CD4-positive, alpha-beta T cell treated with Interleukin-21 for 1 hour (primary cell): ENCODE results near the gene SMIM45.

Source experiments
- DNase-seq: peaks from one replicate; pipeline ENCODE4 v3.0.0-alpha.2; 2020

Gene SMIM45

DNA sequence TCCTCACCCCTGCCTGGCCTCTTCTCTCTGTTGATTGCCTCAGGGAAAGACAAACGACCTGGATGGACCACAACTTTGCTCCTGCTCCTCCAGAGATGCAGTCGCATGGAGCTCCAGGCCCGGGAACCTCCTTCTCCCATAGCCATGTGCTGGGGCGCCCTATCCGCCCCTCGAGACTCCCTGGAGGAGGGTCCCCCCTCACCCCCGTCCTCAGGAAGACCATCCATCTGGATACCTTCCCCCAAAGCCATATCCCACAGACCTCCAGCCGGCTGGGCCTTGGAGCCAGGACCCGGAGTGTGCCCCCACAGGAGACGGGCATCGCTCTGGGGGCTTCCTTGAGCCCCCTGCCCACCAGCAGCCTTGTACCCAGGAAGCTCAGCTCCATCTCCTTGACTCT, 19.5 kb downstream of the SMIM45 start:
- DNase-seq = no peak

DNA sequence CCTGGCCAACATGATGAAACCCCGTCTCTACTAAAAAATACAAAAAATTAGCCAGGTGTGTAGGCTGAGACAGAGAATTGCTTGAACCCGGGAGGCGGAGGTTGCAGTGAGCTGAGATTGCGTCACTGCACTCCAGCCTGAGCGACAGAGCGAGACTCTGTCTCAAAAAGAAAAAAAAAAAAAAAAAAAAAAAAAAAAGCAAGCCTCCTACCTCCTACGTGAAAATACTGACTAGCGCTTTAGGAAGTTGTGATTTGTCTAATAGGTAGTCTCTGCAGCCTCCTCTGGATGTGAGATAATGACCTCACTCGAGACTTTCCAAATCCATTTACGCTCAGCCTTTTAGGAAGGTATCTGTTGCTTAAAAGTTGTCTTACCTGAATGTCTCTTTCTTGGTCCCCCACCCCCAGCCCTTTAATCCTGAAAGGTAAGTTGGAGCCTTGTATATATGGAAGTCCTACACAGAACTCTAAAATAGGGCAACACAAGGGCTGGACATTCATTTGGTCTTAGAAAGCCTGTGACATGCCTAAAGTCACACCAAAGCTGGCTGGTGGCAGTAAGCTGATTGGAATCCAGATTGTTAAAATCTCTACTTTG, 22.8 kb downstream of the SMIM45 start:
- DNase-seq = no peak

DNA sequence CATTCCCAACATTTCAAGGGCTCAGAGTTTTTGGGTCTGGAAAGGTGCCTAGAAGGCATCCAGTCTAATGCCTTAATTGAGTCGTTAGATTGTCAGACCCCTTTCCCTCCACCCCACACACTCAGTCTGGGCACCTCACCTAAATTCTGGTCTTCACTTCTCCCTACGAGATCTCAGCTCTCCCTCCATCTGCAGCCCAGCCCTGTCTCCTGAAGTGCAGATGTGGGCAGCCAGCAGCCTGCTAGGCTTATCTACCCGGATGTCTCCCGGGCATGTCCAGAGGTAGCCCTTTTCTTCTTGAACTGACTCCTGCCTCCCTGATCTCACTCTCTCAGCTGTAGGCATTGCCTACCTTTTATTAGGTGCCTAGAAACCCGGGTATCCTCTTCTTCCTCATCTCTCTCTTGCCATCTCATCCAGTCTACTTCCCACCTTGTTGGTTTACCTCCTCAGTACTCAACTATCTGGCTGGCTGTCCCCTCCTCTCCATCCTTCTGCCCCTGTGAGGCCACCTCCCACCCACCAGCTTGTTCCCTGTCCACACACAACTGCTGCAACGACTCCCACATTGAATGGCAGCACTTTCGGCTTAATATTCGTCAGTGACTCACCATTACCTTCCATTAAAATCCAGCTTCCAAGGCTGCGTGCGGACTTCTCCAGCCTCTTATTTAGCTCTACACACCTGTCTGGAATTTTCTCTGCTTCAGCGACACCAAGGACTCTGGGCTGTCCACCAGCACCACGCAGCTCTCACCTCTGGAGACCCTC, 23.5 kb downstream of the SMIM45 start:
- DNase-seq = no peak

DNA sequence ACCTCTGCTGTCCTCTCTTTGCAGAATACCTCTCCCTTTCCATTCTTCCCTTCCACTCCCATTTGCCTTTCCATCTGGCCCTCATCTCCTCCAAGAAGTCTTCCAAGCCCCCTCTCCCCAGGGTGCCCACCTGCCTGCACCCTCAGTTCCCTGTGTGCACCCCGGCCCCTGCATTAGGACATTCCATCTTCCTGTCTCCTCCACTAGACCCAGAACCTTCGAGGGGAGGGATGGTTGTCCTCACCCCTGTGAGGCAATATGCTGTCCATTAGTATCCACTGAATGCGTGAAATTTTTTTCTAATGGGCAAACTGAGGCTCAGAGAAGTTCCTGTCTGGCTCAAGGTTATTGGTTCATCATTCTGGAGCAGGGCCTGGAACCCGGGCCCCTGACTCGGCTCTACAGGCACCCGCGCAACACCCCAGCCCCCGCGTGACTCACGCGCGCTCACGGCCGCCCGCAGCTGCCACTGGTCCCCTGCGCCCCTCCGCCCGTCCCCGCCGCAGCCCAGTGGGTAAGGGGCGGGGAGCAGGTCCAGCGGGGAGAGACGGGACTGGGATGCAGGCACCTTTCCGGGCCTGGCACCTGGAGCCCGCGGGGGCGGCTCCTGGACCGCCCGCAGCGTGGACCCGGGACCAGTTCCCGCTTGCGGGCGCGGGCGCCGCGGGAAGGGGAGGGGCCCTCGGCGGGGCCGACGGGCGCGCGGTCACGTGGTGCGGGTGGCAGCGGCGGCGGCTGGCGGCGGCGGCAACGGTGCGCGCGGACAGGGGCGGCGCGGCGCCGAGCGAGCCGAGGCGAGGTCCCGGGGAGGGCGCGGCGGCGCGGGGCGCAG, 24.3 kb downstream of the SMIM45 start:
- peak; percentile 51 for DNase-seq

DNA sequence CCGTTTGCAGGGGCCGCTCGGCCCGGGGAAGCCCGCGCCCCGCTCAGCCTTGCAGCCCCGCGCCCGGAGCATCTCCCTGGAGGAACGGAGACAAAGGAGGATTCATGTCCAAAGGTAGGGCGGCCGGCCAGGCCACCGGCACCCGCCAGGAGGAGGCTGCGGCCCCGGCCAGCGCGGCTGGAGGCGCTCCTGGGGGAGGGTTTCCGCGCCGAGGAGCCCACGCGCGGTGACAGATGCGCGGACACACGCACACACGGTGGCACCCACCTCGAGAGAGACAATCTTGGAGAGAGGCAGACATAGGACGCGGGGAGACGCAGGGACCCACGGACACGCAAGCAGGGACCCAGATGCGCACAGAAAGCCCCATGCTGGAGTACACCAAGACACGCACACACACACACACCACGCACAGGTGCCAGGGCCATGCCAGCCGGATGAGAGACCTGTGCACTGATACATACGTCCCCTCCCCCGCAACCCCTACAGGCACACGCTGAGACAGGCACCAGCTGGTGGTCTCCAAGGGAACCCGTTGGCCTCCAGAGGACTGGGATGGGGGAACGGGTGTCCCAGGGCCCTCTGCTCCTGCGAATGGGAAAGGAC, 25.1 kb downstream of the SMIM45 start:
- DNase-seq = no peak

DNA sequence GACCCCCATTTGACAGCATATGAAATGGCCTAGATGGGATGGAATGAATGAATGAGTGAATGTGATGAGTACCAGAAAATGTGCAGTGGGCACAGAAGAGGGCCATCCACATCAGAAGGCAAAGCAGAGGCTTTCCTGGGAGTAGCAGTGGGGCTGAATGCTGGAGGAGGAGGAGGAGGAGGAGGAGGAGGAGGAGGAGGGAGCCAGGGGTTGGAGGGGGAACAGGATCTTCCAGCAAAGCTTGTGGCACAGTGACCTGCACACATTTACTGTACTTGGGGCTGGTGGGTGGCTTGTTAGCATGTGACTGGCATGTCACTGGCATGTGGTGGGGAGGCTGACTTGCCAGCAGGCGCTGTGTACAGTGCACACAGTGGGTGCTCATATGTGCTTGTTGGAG, 26.8 kb downstream of the SMIM45 start:
- no peak for DNase-seq

DNA sequence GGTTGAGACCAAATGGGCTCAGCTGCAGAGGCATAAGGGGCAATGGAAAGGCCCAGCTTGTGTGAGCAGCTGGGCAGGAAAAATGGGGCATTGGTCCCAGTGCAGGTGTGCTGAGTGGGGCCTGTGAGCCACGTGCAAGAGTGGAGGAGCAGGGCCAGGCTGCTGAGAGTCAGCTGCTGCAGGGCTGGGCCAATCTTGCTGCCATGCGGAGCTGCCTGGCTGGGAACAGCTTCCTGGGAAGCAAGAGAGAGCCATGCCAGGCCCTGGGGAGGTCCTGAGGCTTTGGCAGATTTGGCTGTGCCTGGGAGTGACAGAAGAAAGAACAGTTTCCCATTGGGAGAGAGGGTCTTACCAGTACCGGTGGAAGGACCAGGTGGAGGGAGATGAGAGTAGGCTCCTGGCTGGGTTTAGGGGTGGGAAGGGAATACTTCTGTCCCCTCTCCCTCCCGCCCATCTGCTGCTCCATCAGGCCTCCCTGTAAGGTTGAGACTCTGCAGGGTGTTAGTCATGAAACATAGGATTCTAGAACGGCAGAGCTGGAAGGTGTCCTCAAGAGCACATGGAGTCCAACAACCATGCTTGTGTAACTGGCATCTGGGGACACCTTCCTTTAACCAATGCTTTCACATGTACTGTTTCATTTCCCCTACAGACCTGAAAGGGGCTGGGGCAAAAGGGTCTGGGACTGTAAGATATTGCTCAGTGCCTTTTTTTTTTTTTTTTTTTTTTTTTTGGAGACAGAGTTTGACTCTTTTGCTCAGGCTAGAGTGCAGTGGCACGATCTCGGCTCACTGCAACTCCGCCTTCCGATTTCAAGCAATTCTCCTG, 27.7 kb downstream of the SMIM45 start:
- no peak for DNase-seq

DNA sequence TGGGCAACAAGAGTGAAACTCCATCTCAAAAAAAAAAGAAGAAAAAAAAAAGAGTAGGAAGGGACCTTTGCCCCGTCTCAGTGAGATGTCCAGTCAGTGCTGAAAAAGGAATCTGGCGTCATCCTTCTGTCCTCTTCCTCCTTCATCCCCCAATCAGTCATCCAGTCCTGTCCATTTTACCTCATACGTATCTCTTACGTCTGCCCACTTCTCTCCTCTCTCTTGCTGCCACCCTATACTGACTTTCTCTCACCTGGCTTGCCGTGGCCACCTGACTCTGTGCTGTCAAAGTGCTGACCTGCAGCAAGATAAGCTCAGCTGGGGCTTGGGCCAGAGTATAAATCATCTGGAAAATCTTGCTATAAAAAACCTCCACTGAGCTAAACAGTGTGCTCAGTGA, 30.9 kb downstream of the SMIM45 start:
- DNase-seq = no peak

DNA sequence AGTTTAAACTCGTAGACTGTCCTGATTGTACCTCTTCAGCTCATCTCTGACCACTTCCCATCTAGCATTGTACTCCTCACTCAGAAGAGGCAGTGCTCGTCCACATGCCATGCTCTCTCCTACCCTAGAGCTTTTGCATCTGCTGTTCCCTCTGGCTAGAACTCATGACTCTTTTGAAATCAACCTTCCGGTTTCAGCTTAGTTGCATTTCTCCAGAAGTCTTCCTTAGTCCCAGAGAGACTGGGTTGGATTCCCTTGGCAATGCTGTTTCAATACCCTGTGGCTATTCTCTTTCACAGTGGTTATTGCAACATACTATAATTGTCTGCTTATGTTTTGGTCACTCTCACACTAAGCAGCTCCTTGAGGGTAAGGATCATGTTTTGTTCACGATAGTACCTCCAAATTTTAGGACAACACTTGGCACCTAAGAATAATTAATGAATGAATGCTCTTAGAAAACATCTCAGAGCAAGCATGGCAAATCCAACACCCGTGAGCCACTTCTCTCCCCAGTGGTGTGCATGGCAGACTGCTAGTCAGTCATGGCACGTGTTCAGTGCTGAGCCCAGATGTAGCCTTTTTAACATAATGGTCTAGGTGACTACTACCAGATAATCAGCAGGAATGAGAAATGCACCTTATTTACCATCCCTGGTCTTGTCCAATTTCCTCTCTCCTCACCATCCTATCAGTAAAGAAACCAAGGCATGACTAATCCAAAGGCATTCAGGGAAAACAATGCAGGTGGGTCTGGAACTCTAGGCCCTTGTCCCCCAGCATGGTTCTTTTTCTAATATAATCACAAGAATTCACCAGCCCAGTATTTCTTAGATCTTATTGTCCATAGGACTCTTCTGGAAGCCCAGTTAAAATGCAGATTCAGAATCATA, 31.8 kb downstream of the SMIM45 start:
- no peak for DNase-seq

DNA sequence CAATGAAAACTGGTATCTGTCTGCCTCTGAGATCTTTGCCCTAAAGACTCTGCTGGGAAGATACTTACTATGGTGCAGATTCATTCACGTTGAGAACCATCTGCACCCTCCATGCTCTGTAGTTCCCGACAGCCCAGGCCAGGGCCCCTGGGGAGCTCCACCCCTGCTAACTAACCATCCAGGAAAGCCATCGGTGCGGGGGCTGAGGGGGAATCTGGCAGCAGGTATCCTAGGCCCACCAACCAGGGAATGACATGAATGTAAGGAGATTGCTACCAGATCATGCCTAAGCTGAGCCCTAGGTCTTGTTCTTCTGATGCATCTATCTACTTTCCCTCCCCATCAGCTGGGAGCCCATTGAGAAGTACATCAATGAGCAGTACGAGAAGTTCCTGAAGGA, 35.3 kb downstream of the SMIM45 start:
- DNase-seq = no peak

DNA sequence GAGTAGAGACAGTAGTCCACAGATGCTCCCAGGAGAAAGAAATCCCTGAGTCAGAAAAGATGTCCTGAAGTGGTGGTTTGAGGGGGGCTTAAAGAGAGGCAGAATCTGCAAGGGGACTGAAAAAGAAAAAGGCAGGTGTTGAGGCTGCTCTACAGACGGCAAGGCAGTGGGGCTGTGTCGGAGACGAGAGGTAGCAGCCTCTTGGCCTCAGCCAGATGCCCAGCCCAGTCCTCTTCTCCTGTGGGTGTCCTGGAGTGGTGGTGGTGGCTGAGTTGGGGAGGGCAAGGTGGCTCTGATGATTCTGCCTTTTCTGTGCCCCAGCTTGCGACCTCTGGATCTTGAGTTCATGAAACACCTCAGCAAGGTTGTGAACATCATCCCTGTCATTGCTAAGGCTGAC, 37.3 kb downstream of the SMIM45 start:
- DNase-seq = no peak

DNA sequence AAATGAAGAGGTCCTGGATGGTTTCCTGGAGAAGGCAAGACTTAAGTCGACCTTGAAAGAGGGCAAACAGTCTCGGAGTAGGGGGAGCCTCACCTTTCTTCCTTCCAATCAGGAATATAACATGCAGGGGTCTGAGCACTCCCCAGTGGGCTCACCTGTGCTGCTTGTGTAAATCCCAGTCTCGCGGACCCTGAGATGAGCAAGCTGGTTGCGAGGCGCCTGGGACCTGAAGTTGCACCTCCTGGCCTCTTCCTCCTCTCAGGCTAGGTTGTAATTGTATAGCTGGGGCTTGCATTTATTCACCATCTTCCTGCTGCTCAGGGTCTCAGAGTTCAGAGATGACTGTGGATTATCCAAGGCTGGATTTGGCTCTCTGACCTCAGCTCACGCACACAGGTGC, 39.2 kb downstream of the SMIM45 start:
- no peak for DNase-seq

DNA sequence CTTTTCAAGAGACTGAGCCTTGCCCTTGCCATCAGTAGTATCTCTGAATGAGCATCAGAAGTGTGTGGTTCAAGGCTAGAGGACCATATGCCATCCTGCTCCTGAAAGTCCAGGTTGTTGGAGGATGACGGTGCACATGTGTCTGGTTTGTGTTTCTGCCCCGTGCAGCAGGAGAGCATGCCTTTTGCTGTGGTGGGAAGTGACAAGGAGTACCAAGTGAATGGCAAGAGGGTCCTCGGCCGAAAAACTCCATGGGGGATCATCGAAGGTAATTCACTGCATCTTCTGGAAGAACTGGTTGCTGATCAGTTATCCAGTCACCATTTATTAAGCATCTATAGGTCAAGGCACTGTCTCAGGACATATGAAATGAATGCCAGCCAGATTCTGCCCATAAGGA, 40.5 kb downstream of the SMIM45 start:
- no peak for DNase-seq

DNA sequence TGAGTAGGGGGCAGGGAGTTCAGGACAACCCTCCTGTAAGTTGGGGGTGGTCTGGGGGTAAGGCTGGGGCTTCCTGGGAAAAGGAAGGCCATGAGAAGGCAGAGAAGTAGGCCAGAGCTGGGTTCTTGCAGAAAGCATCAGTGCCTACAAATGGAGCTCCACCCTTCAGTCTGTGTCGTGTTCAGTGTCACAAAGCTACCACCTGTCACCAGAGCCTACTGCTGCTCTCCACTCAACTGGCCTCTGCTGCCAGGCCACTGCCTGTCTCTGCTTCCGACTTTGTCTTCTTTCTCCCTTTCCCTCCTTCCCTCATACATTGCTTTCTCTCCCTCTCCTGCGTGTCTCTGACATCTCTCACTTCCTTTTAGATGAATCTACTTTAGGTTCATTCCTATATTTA, 43.3 kb downstream of the SMIM45 start:
- DNase-seq = no peak

DNA sequence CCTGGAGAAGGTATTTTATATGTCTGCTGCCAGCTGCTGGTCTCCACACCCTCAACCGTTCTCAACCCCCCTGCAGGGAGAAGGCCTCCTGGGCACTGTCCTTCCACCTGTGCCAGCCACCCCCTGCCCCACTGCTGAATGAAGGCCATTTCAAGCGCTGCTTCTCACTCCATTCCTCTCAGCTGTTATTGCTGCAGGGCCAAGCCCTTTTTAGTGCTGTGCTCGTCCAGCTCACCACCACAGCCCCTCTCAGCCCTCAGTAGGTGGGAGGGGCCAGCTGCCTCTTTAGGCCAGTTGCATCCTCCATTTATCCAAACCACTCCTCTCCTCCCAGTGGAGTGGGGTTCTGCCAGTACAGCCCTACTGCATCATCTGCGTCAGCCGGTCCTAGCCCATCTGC, 44.9 kb downstream of the SMIM45 start:
- no peak for DNase-seq

DNA sequence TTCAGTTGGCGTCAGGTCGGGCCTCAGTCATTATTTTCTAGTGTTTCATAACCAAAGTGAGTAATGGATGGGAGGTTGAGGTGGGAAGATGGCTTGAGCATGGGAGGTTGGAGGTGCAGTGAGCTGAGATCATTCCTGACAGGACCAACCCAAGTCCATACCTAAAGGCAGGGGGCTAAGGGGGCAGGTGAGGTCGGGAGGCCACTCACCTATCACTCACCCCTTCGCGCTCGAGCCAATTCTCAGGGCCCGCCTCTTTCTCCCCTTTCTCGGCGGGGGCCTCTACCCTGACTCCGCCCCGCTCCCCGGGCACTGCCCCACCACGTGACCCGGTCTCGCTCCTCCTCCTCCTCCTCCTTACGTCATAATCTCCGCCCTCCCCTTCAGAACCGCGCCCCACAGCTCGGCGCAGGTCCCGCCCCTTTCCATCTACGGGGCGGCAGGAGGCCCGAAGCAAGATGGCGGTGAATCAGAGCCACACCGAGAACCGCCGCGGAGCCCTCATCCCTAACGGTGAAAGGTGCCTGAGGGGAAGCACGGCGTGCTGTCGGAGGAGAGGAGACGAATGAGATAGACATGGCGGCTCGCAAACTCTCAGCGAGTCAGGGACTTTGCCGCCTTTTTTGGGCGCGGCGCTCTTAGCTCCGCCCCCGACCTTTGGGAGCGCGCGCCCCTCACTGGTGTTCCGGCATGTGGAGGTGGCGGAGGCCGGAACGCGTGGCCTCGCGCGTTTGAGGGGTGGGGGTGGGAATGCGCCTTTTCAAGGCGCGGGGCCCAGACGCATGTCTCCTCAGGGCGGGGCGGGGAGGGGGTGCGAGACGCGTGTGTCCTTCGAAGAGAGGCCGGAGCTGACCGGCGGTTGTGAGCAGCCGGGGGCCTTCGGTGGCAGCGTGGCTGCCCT, 46.7 kb downstream of the SMIM45 start, which contains the start of gene WBP2NL:
WBP2NL (plus strand) TSS at position 428 of the 901 bp plus-strand sequence; CDS start at position 459, 31 bp downstream.
- peak; percentile 93 for DNase-seq

DNA sequence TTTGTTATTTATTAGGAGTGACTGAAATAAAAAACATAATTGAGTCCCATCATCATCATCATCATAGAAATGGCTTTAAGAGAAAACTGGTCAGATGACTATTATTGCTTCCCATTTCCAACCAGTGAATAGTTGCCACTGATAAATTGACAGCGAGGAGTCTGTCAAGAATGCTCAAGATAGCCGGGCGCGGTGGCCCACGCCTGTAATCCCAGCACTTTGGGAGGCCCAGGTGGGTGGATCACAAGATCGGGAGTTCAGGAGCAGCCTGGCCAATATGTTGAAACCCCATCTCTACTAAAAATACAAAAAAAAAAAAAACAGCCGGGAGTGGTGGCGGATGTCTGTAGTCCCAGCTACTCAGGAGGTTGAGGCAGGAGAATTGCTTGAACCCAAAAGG, 48.5 kb downstream of the SMIM45 start:
- DNase-seq = no peak

DNA sequence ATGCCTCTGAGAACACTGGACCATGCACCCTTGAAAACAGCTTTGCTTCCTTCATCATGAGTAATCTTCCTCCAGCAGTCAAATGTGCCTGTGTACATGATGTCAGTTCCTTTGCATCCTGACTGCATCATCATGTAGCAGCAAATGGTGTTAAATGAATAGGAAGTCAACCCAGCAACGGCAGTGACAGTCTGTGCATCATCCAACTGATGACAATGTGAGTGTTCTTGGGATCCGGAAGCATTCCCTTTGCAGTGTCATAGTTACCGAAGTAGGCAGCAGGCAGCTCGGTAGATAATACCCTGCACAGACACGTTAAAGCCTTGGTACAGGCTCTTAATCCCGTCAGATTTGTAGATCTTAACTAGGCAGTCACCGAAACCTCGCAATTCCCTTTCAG, 49.2 kb downstream of the SMIM45 start:
- DNase-seq = no peak

DNA sequence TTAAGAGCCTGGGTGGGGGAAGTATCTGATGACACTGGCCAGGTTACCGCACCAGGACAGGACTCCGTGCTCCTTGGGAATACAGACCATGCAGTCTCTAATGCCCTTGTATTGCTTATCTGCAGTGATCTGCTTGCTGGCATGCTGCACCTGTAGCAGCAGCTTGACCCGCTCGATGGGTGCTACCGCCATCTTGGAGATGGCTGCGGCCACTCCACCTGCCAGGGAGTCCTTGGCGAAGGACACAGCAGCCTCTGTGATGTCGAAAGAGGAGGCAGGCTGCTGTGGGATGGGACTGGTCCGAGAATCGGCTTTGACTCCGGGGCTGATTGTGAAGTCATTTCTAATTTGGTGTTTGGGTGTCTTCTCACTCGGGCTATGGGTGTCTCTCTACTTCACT, 49.8 kb downstream of the SMIM45 start:
- no peak for DNase-seq

DNA sequence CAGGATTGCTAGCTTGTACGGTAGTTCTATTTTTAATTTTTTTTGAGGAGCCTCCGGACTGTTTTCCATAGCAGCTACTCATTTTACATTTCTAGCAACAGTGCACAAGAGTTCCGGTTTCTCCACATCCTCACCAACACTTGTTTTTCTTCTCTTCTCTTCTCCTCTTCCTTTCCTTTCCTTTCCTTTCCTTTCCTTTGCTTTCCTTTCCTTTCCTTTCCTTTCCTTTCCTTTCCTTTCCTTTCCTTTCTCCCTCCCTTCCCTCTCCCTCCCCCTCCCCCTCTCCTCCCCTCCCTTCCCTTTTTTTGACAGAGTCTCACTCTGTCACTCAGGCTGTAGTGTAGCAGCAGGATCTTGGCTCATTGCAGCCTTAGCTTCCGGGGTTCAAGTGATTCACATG, 56.0 kb downstream of the SMIM45 start:
- no peak for DNase-seq
